GM12875 (cell line): ENCODE measurements around the gene FAM3A.

Source experiments
- H3K4me3 ChIP-seq: one replicate; pipeline ENCODE4 v1.5.1; 2011; ENCODE audit warnings: low read depth, low read length, control low read depth
- TF ChIP-seq, protein P1 (sequence below): IDR thresholded peaks from 2 replicates; pipeline ENCODE4 v1.5.1; 2011; ENCODE audit warnings: low read depth, mild to moderate bottlenecking, control low read depth, inconsistent platforms, low read length, moderate library complexity, borderline replicate concordance; ENCODE audit not compliant: insufficient read depth

Gene FAM3A

DNA sequence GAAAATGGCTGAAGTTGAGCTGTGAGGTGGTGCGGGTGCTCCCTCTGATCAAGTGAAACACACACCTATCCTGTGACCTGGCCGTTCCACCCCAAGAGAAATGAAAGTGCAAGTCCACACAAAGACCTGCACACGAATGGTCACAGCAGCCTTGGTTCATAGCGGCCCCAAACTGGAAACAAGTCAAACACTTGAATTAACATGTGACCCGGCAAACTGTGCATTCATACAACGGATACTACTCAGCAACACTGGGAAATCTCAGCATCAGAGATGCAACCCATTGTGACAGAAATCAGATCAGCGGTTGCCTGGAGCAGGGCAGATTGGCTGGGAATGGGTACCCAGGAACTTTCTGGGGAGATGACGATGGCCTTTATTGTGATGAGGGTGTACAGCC, 23.0 kb upstream of the FAM3A start:
- no peak overlapping the region for H3K4me3 ChIP-seq
- TF ChIP-seq, protein P1, sequence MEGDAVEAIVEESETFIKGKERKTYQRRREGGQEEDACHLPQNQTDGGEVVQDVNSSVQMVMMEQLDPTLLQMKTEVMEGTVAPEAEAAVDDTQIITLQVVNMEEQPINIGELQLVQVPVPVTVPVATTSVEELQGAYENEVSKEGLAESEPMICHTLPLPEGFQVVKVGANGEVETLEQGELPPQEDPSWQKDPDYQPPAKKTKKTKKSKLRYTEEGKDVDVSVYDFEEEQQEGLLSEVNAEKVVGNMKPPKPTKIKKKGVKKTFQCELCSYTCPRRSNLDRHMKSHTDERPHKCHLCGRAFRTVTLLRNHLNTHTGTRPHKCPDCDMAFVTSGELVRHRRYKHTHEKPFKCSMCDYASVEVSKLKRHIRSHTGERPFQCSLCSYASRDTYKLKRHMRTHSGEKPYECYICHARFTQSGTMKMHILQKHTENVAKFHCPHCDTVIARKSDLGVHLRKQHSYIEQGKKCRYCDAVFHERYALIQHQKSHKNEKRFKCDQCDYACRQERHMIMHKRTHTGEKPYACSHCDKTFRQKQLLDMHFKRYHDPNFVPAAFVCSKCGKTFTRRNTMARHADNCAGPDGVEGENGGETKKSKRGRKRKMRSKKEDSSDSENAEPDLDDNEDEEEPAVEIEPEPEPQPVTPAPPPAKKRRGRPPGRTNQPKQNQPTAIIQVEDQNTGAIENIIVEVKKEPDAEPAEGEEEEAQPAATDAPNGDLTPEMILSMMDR, result no peak

DNA sequence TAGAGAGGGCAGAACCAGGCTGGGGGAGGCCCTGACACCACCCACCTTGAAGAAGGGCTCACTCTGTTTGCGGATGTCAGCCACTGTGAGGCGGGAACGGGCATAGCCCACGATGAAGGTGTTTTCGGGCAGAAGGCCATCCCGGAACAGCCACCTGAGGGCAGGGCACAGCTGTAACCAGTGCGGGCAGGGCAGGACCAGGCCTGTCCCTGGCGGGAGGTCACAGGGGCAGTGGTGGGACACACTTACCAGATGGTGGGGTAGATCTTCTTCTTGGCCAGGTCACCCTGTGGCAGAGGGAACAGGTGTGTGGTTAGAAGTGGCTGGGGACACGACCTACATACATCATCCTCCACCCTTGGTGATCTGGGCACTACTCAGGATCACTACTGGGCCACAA, 19.9 kb upstream of the FAM3A start:
- TF ChIP-seq, protein P1, result no peak
- H3K4me3 ChIP-seq, result no peak overlapping the region

DNA sequence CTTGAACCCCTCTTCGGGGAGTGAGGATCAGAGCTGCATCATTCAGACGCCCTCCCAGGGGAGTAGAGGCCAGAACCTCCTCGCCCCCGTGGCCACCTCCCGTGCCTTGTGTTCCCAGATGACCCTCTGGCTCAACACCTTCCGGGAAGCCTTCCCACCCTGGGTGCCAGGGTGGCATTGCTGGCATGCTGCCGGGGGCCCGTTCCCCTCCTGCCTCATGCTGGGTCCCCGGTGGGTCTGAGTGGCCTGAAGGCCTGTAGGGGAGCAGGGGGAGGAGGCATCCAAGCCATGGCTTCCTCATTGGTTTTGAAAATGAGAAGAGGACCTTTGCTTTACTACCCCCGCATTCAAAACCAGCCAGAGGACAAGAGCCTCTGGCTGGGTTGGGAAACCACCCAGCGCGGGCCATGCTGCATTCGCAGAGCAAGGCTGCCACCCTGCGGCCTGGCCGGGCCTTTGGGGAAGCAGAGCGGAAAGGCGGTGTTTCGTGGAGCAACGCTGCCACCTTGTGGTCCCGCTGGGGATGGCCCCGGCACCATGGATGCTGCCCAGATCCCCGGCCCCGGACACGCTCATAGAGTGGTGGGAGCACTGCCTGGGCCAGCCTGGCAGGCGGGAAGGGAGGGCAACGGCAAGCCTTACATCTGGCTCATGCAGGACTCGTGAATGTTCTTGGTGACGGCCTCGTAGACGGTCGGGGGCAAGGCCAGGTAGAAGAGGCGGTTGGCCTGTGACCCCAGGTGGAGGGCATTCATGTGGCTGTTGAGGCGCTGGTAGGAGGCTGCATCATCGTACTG, 18.7 kb upstream of the FAM3A start:
- TF ChIP-seq, protein P1, result peak; percentile 99
- no peak overlapping the region for H3K4me3 ChIP-seq

DNA sequence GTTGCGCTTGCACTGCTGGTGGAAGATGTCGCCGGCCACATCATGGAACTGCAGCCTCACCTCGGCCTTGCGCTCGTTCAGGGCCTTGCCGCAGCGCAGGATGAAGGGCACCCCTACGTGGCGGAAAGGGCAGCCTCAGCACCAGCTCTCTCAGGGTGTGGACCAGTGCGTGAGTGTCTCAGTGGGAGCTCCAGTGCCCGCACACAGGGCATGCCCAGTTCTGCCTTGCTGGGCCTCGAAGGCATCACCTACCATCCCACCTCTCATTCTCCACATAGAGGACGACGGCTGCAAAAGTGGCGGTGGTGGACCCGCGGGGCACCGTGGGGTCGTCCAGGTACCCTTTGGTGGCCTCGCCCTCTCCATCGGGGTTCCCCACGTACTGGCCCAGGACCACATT, 16.7 kb upstream of the FAM3A start:
- TF ChIP-seq, protein P1, result no peak
- H3K4me3 ChIP-seq, result no peak overlapping the region

DNA sequence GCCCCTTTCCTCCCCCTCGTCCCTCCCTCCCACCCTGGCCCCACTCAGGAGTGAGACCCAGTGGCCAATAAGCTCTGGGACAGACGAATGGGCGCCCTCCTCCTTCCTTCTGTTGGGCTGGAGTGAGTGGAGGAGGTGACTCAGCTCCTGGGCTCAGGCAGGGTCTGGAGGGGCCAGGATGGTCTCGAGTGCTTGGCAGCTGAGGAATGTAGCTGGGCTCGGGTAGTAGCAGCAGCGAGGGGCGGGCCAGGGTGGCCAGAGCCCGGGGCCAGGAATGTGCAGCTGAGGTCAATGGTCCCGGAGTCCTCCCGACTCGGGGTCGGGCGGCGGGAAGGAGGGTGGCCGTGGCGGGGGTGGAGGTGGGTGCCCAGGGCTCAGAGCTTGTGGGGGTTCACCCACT, 15.6 kb upstream of the FAM3A start:
- TF ChIP-seq, protein P1, result no peak
- H3K4me3 ChIP-seq, result no peak overlapping the region

DNA sequence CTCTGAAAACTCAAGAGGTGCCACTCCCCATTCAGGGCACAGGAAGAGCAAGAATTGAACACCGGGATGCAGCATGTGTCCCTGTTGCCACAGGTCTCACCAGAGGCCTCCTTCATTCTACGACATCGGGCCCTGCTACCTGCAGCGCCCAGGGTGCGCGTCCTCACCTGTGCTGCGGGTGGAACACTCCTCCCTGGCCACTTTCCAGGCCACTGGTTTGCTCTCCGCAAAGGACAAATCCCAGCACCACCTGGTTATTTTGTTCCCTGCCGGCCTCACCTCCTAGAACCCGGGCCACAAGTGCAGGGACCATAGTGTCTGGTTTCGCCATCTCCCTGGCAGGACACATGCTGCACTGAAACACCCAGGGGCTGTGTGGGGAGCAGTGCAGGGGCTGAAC, 14.3 kb upstream of the FAM3A start:
- TF ChIP-seq, protein P1, result no peak
- no peak overlapping the region for H3K4me3 ChIP-seq

DNA sequence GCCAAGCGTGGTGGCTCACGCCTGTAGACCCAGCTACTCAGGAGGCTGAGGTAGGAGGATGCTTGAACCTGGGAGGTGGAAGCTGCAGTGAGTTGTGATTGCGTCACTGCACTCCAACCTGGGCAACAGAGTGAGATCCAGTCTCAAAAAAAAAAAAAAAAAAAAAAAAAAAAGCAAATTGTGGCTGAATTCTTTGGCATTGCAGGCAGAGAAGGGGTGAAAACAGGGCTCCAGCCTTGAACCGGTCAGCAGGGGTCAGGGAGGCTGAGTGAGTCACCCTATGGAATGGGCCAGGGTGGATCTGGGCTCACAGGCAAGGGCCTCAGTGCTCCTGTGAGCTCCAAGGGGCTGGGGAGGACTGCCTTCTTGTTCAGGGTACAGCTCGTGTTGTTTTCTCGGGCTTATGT, 13.2 kb upstream of the FAM3A start:
- H3K4me3 ChIP-seq, result no peak overlapping the region
- TF ChIP-seq, protein P1, result no peak
